HCT116 (cell line): ENCODE data around the gene MOV10L1.

ENCODE experiments used
- CEBPB ChIP-seq: IDR thresholded peaks from 2 replicates; pipeline ENCODE4 v1.6.1; 2012; ENCODE audit warnings: low read depth
- ELF1 ChIP-seq: IDR thresholded peaks from 2 replicates; pipeline ENCODE4 v1.6.1; 2012; ENCODE audit warnings: low read depth, borderline replicate concordance
- EZH2phosphoT487 ChIP-seq: fragments of 200-600 bp; IDR thresholded peaks from 2 replicates; pipeline ENCODE4 v1.6.1; 2018; ENCODE audit warnings: antibody characterized with exemption, borderline replicate concordance
- JUND ChIP-seq: IDR thresholded peaks from 2 replicates; pipeline ENCODE4 v1.6.1; 2012
- POLR2A ChIP-seq: IDR thresholded peaks from 2 replicates; pipeline ENCODE4 v1.7.0; 2011; ENCODE audit warnings: borderline replicate concordance; ENCODE audit not compliant: insufficient read depth, insufficient read length; ENCODE audit errors: extremely low read depth
- POLR2AphosphoS5 ChIP-seq: IDR thresholded peaks from 2 replicates; pipeline ENCODE4 v1.6.1; 2011; ENCODE audit warnings: mild to moderate bottlenecking, low read depth, low read length, moderate library complexity
- RAD21 ChIP-seq: IDR thresholded peaks from 2 replicates; pipeline ENCODE4 v1.6.1; 2012; ENCODE audit warnings: low read depth, mild to moderate bottlenecking
- SIN3A ChIP-seq: IDR thresholded peaks from 2 replicates; pipeline ENCODE4 v1.6.1; 2012; ENCODE audit warnings: low read depth
- YY1 ChIP-seq: IDR thresholded peaks from 2 replicates; pipeline ENCODE4 v1.6.1; 2011; ENCODE audit warnings: low read length, low read depth, moderate library complexity, mild to moderate bottlenecking; ENCODE audit not compliant: insufficient replicate concordance; ENCODE audit errors: extremely low read depth
- ZFX ChIP-seq: fragments of 450-650 bp; IDR thresholded peaks from 2 replicates; pipeline ENCODE4 v1.6.1; 2017
- TF ChIP-seq, protein P1 (sequence below), 3 experiments: fragments of 200-600 bp in 1 of 3; sonication (generic) in 1 of 3; IDR thresholded peaks in 2 of 3; conservative IDR thresholded peaks in 1 of 3; 2 replicates each; pipeline ENCODE4 v1.5.1; 2012 to 2017; ENCODE audit warnings: low read depth in 2 of 3, low read length in 2 of 3, antibody characterized with exemption in 1 of 3, borderline replicate concordance in 1 of 3, control low read depth in 1 of 3, mild to moderate bottlenecking in 1 of 3, mixed read lengths in 1 of 3, mixed run types in 1 of 3, moderate library complexity in 1 of 3; ENCODE audit not compliant: insufficient read depth in 1 of 3
- TF ChIP-seq, protein P2 (sequence below): IDR thresholded peaks from 2 replicates; pipeline ENCODE4 v1.6.1; 2012

DNA sequence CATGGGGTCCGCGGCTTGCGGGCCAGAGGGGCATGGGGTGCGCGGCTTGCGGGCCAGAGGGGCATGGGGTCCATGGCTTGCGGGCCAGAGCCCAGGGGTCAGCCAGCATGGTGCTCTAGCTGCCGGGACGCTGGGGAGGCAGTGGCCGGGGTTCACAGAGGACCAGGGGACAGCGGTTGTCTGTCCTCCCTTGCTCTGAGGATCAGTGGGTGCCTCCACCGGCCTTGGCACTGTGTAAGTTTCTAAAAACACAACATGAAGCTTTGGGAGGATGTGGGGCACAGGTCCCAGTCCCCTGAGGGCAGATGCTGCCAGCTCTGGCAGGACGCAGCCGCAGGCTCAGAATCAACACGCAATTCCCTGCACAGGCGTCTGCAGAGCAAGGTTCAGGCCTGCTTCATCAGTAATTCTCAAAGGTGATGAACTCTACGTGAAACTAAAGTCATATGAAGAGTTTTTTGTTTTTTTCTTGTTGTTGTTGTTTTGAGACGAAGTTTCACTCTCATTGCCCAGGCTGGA is 7.5 kb upstream of the MOV10L1 start:
- TF ChIP-seq, protein P1, sequence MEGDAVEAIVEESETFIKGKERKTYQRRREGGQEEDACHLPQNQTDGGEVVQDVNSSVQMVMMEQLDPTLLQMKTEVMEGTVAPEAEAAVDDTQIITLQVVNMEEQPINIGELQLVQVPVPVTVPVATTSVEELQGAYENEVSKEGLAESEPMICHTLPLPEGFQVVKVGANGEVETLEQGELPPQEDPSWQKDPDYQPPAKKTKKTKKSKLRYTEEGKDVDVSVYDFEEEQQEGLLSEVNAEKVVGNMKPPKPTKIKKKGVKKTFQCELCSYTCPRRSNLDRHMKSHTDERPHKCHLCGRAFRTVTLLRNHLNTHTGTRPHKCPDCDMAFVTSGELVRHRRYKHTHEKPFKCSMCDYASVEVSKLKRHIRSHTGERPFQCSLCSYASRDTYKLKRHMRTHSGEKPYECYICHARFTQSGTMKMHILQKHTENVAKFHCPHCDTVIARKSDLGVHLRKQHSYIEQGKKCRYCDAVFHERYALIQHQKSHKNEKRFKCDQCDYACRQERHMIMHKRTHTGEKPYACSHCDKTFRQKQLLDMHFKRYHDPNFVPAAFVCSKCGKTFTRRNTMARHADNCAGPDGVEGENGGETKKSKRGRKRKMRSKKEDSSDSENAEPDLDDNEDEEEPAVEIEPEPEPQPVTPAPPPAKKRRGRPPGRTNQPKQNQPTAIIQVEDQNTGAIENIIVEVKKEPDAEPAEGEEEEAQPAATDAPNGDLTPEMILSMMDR (IDR thresholded peaks at IDR 0.05 in 2 of 3, conservative IDR thresholded peaks at IDR 0.05 in 1 of 3; ENCODE audit: borderline replicate concordance in 1 of 3, insufficient read depth in 1 of 3, low read depth in 2 of 3, low read length in 2 of 3), result no peak
- TF ChIP-seq EZH2phosphoT487 (no peak), ELF1 (no peak), ZFX (no peak), CEBPB (no peak), JUND (no peak), POLR2A (no peak), POLR2AphosphoS5 (no peak), RAD21 (no peak), SIN3A (no peak), YY1 (no peak)
- TF ChIP-seq, protein P2, sequence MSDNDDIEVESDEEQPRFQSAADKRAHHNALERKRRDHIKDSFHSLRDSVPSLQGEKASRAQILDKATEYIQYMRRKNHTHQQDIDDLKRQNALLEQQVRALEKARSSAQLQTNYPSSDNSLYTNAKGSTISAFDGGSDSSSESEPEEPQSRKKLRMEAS, result no peak
